ENCODE results near the gene COL6A1. TPM values are rescaled to one million over a fixed set of nuclear protein-coding genes. Genes with fewer than 3 reads are reported as not detected.

Gene COL6A1
- total RNA-seq, 1 experiment from 2014 or later: 193 TPM

- Histone ChIP-seq H2BK15ac (ENCODE audit: low read depth, low read length) (no peak overlapping the region), H2BK5ac (ENCODE audit: insufficient read length, low read length) (no peak overlapping the region), H3K23me2 (ENCODE audit: insufficient read length, low read depth, low read length, poor library complexity, severe bottlenecking) (no peaks in the 10 kb centered on the region), H2AK5ac (ENCODE audit: insufficient read length, low read length) (no peak overlapping the region), H3T11ph (ENCODE audit: low read length) (no peak overlapping the region), H3K9ac (ENCODE audit: extremely low read depth, insufficient read length, low read length) (no peak overlapping the region), H3K79me1 (ENCODE audit: insufficient read depth, low read depth, low read length, poor library complexity, severe bottlenecking) (no peaks in the 10 kb centered on the region), H3K4me2 (ENCODE audit: insufficient read depth, insufficient read length, low read length) (no peak overlapping the region), H3K9me3 (ENCODE audit: control insufficient read depth, low read depth, low read length) (peaks cover 17% of the 10 kb centered on the region), H2AFZ (ENCODE audit: low read length) (no peak overlapping the region), H3K27me3 (ENCODE audit: insufficient read depth, low read length) (no peaks in the 10 kb centered on the region), H3K79me2 (ENCODE audit: insufficient read depth, low read length) (no peaks in the 10 kb centered on the region), H4K20me1 (ENCODE audit: control insufficient read depth, insufficient read depth, insufficient read length) (no peaks in the 10 kb centered on the region), H4K5ac (ENCODE audit: insufficient read length, low read depth, low read length) (no peak overlapping the region), H4K8ac (replicated peaks; ENCODE audit: insufficient read length, low read depth, low read length) (no peak overlapping the region), H3K27ac (ENCODE audit: insufficient read length, low read depth, low read length) (no peak overlapping the region), H3K23ac (ENCODE audit: insufficient read length, low read depth, low read length) (no peak overlapping the region), H2BK12ac (ENCODE audit: insufficient read length, low read depth, low read length) (no peak overlapping the region), H2BK120ac (ENCODE audit: low read depth, low read length, poor library complexity, severe bottlenecking) (no peak overlapping the region), H4K91ac (ENCODE audit: insufficient read length, low read depth, low read length) (no peak overlapping the region), H3K4ac (ENCODE audit: low read depth, low read length) (no peak overlapping the region), H2BK20ac (ENCODE audit: low read depth, low read length, poor library complexity, severe bottlenecking) (no peak overlapping the region), H3K56ac (ENCODE audit: insufficient read length, low read depth, low read length) (no peak overlapping the region), H3K18ac (ENCODE audit: insufficient read length, low read depth, low read length) (no peak overlapping the region), H3K4me1 (ENCODE audit: insufficient read depth, low read length) (no peaks in the 10 kb centered on the region), H3K14ac (ENCODE audit: insufficient read depth, low read length) (no peak overlapping the region)
- peaks cover 53 to 55% of the 10 kb centered on the region in 2 experiments for H3K9me3 Mint-ChIP-seq
- H3K36me3 Mint-ChIP-seq (ENCODE audit: insufficient read depth in 1 of 3, low read depth in 3 of 3): peaks cover 25 to 50% (median 50%) of the 10 kb centered on the region in 3 experiments
- WGBS (ENCODE audit: extremely low coverage, insufficient read length, low lambda C conversion rate): no CpG with 5 or more reads among the region's 4 CpGs
- no peak for TF ChIP-seq CTCF (conservative IDR thresholded peaks at IDR 0.05)
- H3K4me3 Mint-ChIP-seq: no peak overlapping the region
- no peak for DNase-seq
- peaks cover 22% of the 10 kb centered on the region for H3K27me3 Mint-ChIP-seq (ENCODE audit: low read depth)
- peaks cover 3% of the 10 kb centered on the region in 2 experiments; a peak in 3 of 4 replicates for H3K4me1 Mint-ChIP-seq
- H3K27ac Mint-ChIP-seq: no peak overlapping the region
These were observed 16.3 kb upstream of the COL6A1 start for GRCh38 chr21:45965084-45965809.
